CD4-positive, alpha-beta T cell (primary cell): Measurements from ENCODE around the gene GALNTL6. TPM values are rescaled to one million over a fixed set of nuclear protein-coding genes. Genes with fewer than 3 reads are reported as not detected.

Experiments used
- ATAC-seq: fragments of 200-7000 bp; cut with Tn5 transposase; one replicate; pipeline ENCODE4 v1.10.0; 2022; ENCODE audit warnings: mild to moderate bottlenecking; ENCODE audit not compliant: poor library complexity
- CTCF ChIA-PET: fragments of 350-600 bp; sonication (Branson Sonifier 250); formaldehyde crosslinking; loops from one replicate; lab custom pipeline; 2021; ENCODE audit warnings: antibody characterized with exemption, inconsistent platforms; lab: Charles Lee
- POLR2A ChIA-PET: fragments of 350-600 bp; sonication (Branson Sonifier 250); formaldehyde crosslinking; loops from one replicate; lab custom pipeline; 2021; ENCODE audit warnings: antibody characterized with exemption, inconsistent platforms; lab: Charles Lee
- DNase-seq, 14 experiments: peaks; one replicate each; pipeline ENCODE4 v3.0.0-alpha.2; 2013 to 2020; ENCODE audit warnings: mixed read lengths in 2 of 14
- H3K27ac ChIP-seq, 2 donors: one replicate each; pipeline versions ENCODE4 v1.5.1 to v1.7.0; 2013; ENCODE audit warnings: low read length in 2 of 2, low read depth in 1 of 2, mild to moderate bottlenecking in 1 of 2
- H3K27me3 ChIP-seq, 2 experiments: 1 replicate in 1 of 2; 2 replicates in 1 of 2; pipeline versions ENCODE4 v1.6.1 to v1.7.0; 2013; ENCODE audit warnings: low read length in 2 of 2, control low read depth in 1 of 2, mild to moderate bottlenecking in 1 of 2, moderate library complexity in 1 of 2; ENCODE audit not compliant: insufficient read depth in 2 of 2, control insufficient read depth in 1 of 2
- H3K36me3 ChIP-seq: one replicate; pipeline ENCODE4 v1.6.1; 2013; ENCODE audit warnings: low read length, control low read depth; ENCODE audit not compliant: insufficient read depth
- H3K4me1 ChIP-seq: one replicate; pipeline ENCODE4 v1.6.1; 2013; ENCODE audit warnings: low read length, control low read depth; ENCODE audit not compliant: insufficient read depth
- H3K4me3 ChIP-seq: one replicate; pipeline ENCODE4 v1.5.1; 2013; ENCODE audit warnings: mild to moderate bottlenecking, low read length, moderate library complexity
- H3K9me3 ChIP-seq, 2 experiments: 1 replicate in 1 of 2; 2 replicates in 1 of 2; pipeline versions ENCODE4 v1.6.1 to v1.7.0; 2013; ENCODE audit warnings: low read length in 2 of 2, mild to moderate bottlenecking in 2 of 2, control low read depth in 1 of 2, moderate library complexity in 1 of 2; ENCODE audit not compliant: control insufficient read depth in 1 of 2, insufficient read depth in 1 of 2
- H3K27ac Mint-ChIP-seq: one replicate; pipeline ENCODE4 v1.8.0; 2020; ENCODE audit warnings: mixed read lengths
- H3K27me3 Mint-ChIP-seq: one replicate; pipeline ENCODE4 v1.8.0; 2021; ENCODE audit warnings: mixed read lengths
- H3K36me3 Mint-ChIP-seq: one replicate; pipeline ENCODE4 v1.8.0; 2021; ENCODE audit warnings: low read depth, mixed read lengths
- H3K4me1 Mint-ChIP-seq: one replicate; pipeline ENCODE4 v1.8.0; 2021; ENCODE audit warnings: low read depth, mixed read lengths
- H3K4me3 Mint-ChIP-seq: one replicate; pipeline ENCODE4 v1.8.0; 2020; ENCODE audit warnings: mild to moderate bottlenecking, mixed read lengths
- H3K9me3 Mint-ChIP-seq: one replicate; pipeline ENCODE4 v1.8.0; 2020; ENCODE audit warnings: mixed read lengths
- intact Hi-C, 2 experiments: fragments of 100-400 bp; cut with DNase I in 1 of 2; cut with micrococcal nuclease in 1 of 2; formaldehyde crosslinking; loops; one replicate each; pipeline versions ENCODE4 v1.15.1 to v1.9.0; 2023 to 2025; cut with DNase I, micrococcal nuclease
- total RNA-seq, 174 experiments: library from RNA in 2 of 174; stranded (reverse) in 2 of 174; gene quantifications; one replicate each; pipeline ENCODE4 v1.2.3 and lab custom pipeline; 2021 to 2026
- TF ChIP-seq, protein P1 (sequence below): fragments of 200-600 bp; IDR thresholded peaks from one replicate; pipeline ENCODE4 v1.8.0; 2022; ENCODE audit warnings: antibody characterized with exemption, mild to moderate bottlenecking

The GALNTL6 gene
- total RNA-seq, 2 experiments from 2014 or later = not detected

DNA sequence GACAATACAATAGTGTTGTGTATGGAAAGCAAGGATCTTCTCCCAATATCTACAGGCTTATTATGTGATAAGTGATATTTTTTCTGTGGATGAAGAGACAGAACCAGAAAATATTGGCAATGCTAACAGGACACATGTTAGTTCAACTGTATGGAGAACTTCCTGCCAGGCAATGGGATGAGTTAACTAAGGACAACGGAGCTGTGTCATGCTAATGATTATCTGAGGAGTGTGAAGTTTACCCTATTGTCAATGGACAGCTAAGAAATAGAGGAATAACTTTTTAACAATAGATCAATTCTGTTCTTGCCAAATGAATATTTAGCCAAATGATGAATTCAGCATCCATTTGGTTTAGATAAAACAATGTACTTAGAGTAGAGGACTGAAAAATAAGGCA is 180.0 kb downstream of the GALNTL6 start:
- ATAC-seq = no peak
- no peak for DNase-seq
- H3K36me3 Mint-ChIP-seq = no peaks in the 10 kb centered on the region
- TF ChIP-seq, protein P1, sequence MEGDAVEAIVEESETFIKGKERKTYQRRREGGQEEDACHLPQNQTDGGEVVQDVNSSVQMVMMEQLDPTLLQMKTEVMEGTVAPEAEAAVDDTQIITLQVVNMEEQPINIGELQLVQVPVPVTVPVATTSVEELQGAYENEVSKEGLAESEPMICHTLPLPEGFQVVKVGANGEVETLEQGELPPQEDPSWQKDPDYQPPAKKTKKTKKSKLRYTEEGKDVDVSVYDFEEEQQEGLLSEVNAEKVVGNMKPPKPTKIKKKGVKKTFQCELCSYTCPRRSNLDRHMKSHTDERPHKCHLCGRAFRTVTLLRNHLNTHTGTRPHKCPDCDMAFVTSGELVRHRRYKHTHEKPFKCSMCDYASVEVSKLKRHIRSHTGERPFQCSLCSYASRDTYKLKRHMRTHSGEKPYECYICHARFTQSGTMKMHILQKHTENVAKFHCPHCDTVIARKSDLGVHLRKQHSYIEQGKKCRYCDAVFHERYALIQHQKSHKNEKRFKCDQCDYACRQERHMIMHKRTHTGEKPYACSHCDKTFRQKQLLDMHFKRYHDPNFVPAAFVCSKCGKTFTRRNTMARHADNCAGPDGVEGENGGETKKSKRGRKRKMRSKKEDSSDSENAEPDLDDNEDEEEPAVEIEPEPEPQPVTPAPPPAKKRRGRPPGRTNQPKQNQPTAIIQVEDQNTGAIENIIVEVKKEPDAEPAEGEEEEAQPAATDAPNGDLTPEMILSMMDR = no peak
- no peaks in the 10 kb centered on the region for H3K4me1 Mint-ChIP-seq
- H3K9me3 ChIP-seq = no peaks in the 10 kb centered on the region
- H3K27ac Mint-ChIP-seq = no peak overlapping the region
- ChIA-PET POLR2A (no interaction called here), CTCF (no interaction called here)
- intact Hi-C loops = no loop called here
- H3K9me3 Mint-ChIP-seq = peaks cover 2% of the 10 kb centered on the region
- no peaks in the 10 kb centered on the region for H3K27me3 Mint-ChIP-seq
- H3K4me3 Mint-ChIP-seq = no peak overlapping the region
- no peaks in the 10 kb centered on the region for H3K27me3 ChIP-seq
- no peak overlapping the region for H3K27ac ChIP-seq
- no peaks in the 10 kb centered on the region for H3K36me3 ChIP-seq
- H3K4me3 ChIP-seq = no peak overlapping the region
- no peaks in the 10 kb centered on the region for H3K4me1 ChIP-seq

DNA sequence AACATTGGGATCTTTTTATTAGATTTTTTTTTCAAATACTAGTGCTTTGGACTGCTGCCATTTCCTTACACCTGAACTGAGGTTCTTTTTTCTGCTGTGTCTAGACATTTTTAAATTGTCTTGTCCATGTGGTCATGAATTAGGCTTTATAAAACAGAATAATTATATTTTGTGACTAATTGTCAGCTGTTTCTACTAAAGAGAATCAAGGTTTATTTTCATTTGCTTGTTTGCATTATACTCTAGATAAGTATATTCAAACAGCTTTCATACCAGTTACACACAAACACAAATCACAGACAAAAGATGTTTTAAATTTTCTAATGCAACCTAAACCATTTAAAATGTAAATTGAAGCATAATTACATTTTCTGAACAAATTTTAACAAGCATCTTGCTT is 194.7 kb downstream of the GALNTL6 start:
- Histone ChIP-seq H3K4me1 (no peaks in the 10 kb centered on the region), H3K9me3 (no peaks in the 10 kb centered on the region), H3K36me3 (no peaks in the 10 kb centered on the region), H3K27me3 (no peaks in the 10 kb centered on the region), H3K27ac (no peak overlapping the region), H3K4me3 (no peak overlapping the region)
- H3K27ac Mint-ChIP-seq = no peak overlapping the region
- no peaks in the 10 kb centered on the region for H3K27me3 Mint-ChIP-seq
- no peaks in the 10 kb centered on the region for H3K4me1 Mint-ChIP-seq
- H3K36me3 Mint-ChIP-seq = no peaks in the 10 kb centered on the region
- DNase-seq = no peak
- no peak for ATAC-seq
- peaks cover 5% of the 10 kb centered on the region for H3K9me3 Mint-ChIP-seq
- H3K4me3 Mint-ChIP-seq = no peak overlapping the region
- CTCF ChIA-PET = no interaction called here
- POLR2A ChIA-PET = no interaction called here
- TF ChIP-seq, protein P1 = no peak
- intact Hi-C loops = no loop called here

DNA sequence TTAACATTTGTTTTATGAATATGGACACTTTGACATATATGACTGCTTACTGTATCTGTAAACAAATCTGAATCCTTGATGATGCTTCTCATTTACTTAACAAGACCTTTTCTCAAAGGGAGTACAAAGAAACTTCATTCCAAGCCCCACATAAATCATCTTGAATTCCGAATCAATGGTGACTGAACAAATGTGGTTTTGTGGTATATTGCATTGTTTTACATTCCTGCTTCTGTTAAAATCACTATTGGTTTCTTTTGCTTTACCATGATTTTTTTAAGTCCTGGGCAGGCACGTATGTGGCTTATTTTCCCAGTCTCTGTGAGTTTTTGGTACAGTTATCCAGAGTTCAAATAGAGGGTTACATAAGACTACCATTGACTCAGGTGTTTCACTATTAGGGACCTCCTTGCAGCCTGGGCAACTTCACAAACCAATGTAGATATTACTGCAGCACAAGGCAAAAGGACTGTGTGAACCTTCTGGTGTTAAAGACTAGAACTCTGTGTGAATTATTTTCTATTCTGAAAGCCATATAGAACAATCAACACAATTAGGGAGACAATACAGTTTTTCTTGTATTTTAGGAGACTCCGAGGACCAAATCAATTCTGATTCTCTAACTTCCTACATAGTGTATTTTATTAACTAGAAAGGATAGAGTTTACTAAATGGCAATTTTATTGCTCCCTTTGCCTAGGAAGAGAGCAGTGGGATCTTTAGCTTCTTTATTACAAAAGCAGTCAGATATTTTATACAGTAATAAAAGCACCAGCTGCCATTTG is 196.4 kb downstream of the GALNTL6 start:
- no peaks in the 10 kb centered on the region for H3K9me3 ChIP-seq
- TF ChIP-seq, protein P1 = no peak
- no peaks in the 10 kb centered on the region for H3K4me1 Mint-ChIP-seq
- H3K27ac ChIP-seq = no peak overlapping the region
- POLR2A ChIA-PET = no interaction called here
- DNase-seq (no peak), ATAC-seq (no peak)
- H3K4me1 ChIP-seq = no peaks in the 10 kb centered on the region
- H3K4me3 ChIP-seq = no peak overlapping the region
- intact Hi-C loops = no loop called here
- no peak overlapping the region for H3K27ac Mint-ChIP-seq
- no peaks in the 10 kb centered on the region for H3K27me3 ChIP-seq
- no peaks in the 10 kb centered on the region for H3K36me3 Mint-ChIP-seq
- H3K9me3 Mint-ChIP-seq = peaks cover 3% of the 10 kb centered on the region
- no peaks in the 10 kb centered on the region for H3K36me3 ChIP-seq
- H3K4me3 Mint-ChIP-seq = no peak overlapping the region
- H3K27me3 Mint-ChIP-seq = no peaks in the 10 kb centered on the region
- CTCF ChIA-PET = no interaction called here
